ENCODE data around the gene KDM5B.

GRCh38 chr1:202702088-202702487 lies 106.1 kb downstream of the KDM5B start:
- TF ChIP-seq CTCF (conservative IDR thresholded peaks at IDR 0.05; ENCODE audit: low read length) (no peak), EZH2phosphoT487 (IDR thresholded peaks at IDR 0.05; ENCODE audit: borderline replicate concordance, low read depth, low read length) (no peak)
